Measurements from ENCODE around the gene C4orf50. TPM values are rescaled to one million over a fixed set of nuclear protein-coding genes. Genes with fewer than 3 reads are reported as not detected.

The C4orf50 gene
- total and polyA plus RNA-seq, 2 of the 4 experiments (the other 2 are of a cell fraction) = not detected

- Histone ChIP-seq H3K23ac (ENCODE audit: low read depth, low read length) (no peak overlapping the region), H4K5ac (ENCODE audit: low read depth, low read length) (no peak overlapping the region), H2BK20ac (ENCODE audit: low read depth, low read length) (no peak overlapping the region), H3K9me1 (ENCODE audit: insufficient read depth, low read length) (no peaks in the 10 kb centered on the region), H3K9me3 (ENCODE audit: control insufficient read depth, insufficient read depth, low read length) (no peaks in the 10 kb centered on the region), H4K8ac (ENCODE audit: low read depth in 2 of 2, low read length in 2 of 2) (no peak overlapping the region), H3K4me2 (ENCODE audit: low read depth, low read length) (no peak overlapping the region), H3K27ac (ENCODE audit: insufficient read depth, low read length) (no peak overlapping the region), H3K4me1 (ENCODE audit: control insufficient read depth, insufficient read depth, low read length) (no peaks in the 10 kb centered on the region), H2AK9ac (replicated peaks; ENCODE audit: low read depth, low read length, poor library complexity) (no peak overlapping the region), H3K4me3 (ENCODE audit: insufficient read depth, low read depth, low read length) (no peak overlapping the region), H3K14ac (replicated peaks; ENCODE audit: low read depth, low read length) (no peak overlapping the region), H3K36me3 (ENCODE audit: control insufficient read depth, insufficient read depth, low read length) (no peaks in the 10 kb centered on the region), H3K18ac (ENCODE audit: low read depth, low read length) (no peak overlapping the region), H3K27me3 (ENCODE audit: control insufficient read depth, insufficient read depth, low read length) (peaks cover 10% of the 10 kb centered on the region; the same call in 1 of the 2 replicates), H2AK5ac (ENCODE audit: low read depth, low read length) (no peak overlapping the region), H4K20me1 (ENCODE audit: insufficient read depth, low read length) (no peaks in the 10 kb centered on the region), H2AFZ (replicated peaks; ENCODE audit: low read length, poor library complexity) (no peak overlapping the region), H3K56ac (ENCODE audit: extremely low read depth, insufficient read depth, low read length) (no peak overlapping the region), H3K9ac (ENCODE audit: low read depth, low read length) (no peak overlapping the region), H2BK15ac (ENCODE audit: low read depth, low read length) (no peak overlapping the region), H4K91ac (ENCODE audit: insufficient read depth, low read depth, low read length) (no peak overlapping the region), H2BK120ac (ENCODE audit: low read depth, low read length) (no peak overlapping the region), H3K4ac (ENCODE audit: low read depth, low read length) (no peak overlapping the region), H3K79me1 (ENCODE audit: low read depth in 1 of 2, low read length in 2 of 2) (no peaks in the 10 kb centered on the region), H2BK5ac (ENCODE audit: low read depth, low read length, poor library complexity, severe bottlenecking) (no peak overlapping the region)
- TF ChIP-seq CEBPB (IDR thresholded peaks at IDR 0.05; ENCODE audit: low read depth, low read length) (no peak), ELK1 (IDR thresholded peaks at IDR 0.05; ENCODE audit: borderline replicate concordance, low read depth, low read length) (no peak), POLR2A (IDR thresholded peaks at IDR 0.05; ENCODE audit: low read depth, low read length) (no peak), BHLHE40 (IDR thresholded peaks at IDR 0.05; ENCODE audit: low read depth, low read length) (no peak), USF2 (IDR thresholded peaks at IDR 0.05; ENCODE audit: low read depth, low read length) (no peak), RCOR1 (IDR thresholded peaks at IDR 0.05; ENCODE audit: insufficient replicate concordance, low read length) (no peak), CTCF (conservative IDR thresholded peaks at IDR 0.05; ENCODE audit: low read depth, low read length) (no peak), NFE2L2 (IDR thresholded peaks at IDR 0.05; ENCODE audit: low read depth, low read length) (no peak), MXI1 (IDR thresholded peaks at IDR 0.05; ENCODE audit: borderline replicate concordance, low read depth, low read length) (no peak), FOS (IDR thresholded peaks at IDR 0.05; ENCODE audit: low read depth, low read length) (no peak), RFX5 (IDR thresholded peaks at IDR 0.05; ENCODE audit: low read depth, low read length) (no peak)
- ChIA-PET POLR2A (ENCODE audit: unreplicated experiment) (no interaction called here), CTCF (no interaction called here)
- no peak for ATAC-seq (ENCODE audit: low read depth)
- BruUV-seq (replicated peaks) = no TSS peak
- in situ Hi-C loops (cut with MboI; ENCODE audit: low sequenced_read_pairs) (no loop called here), intact Hi-C loops (cut with micrococcal nuclease) (no loop called here), dilution Hi-C loops (cut with HindIII; ENCODE audit: low sequenced_read_pairs, unreplicated experiment) (no loop called here)
- no peak for DNase-seq
- WGBS, 2 experiments (ENCODE audit: extremely low coverage in 2 of 2, insufficient read length in 1 of 2) = no CpG with 5 or more reads among the region's 4 CpGs
These were observed 62.4 kb downstream of the C4orf50 start for GRCh38 chr4:5955856-5956255.

Data from IMR-90 (cell line).